Thyroid gland (tissue), 4 donors: ENCODE results near the gene RYR3.

ENCODE experiments used
- POLR2A ChIP-seq, 2 donors: fragments of 450-650 bp; IDR thresholded peaks; one replicate each; pipeline ENCODE4 v1.6.1; 2017; ENCODE audit warnings: antibody characterized with exemption in 2 of 2, mild to moderate bottlenecking in 2 of 2, moderate library complexity in 1 of 2
- TF ChIP-seq, protein P1 (sequence below), 6 experiments: fragments of 200-600 bp in 3 of 6; fragments of 450-650 bp in 3 of 6; sonication (generic) in 3 of 6; IDR thresholded peaks; one replicate each; pipeline ENCODE4 v1.5.1; 2016 to 2019; ENCODE audit warnings: antibody characterized with exemption in 6 of 6, mild to moderate bottlenecking in 2 of 6, inconsistent platforms in 1 of 6, moderate library complexity in 1 of 6

DNA sequence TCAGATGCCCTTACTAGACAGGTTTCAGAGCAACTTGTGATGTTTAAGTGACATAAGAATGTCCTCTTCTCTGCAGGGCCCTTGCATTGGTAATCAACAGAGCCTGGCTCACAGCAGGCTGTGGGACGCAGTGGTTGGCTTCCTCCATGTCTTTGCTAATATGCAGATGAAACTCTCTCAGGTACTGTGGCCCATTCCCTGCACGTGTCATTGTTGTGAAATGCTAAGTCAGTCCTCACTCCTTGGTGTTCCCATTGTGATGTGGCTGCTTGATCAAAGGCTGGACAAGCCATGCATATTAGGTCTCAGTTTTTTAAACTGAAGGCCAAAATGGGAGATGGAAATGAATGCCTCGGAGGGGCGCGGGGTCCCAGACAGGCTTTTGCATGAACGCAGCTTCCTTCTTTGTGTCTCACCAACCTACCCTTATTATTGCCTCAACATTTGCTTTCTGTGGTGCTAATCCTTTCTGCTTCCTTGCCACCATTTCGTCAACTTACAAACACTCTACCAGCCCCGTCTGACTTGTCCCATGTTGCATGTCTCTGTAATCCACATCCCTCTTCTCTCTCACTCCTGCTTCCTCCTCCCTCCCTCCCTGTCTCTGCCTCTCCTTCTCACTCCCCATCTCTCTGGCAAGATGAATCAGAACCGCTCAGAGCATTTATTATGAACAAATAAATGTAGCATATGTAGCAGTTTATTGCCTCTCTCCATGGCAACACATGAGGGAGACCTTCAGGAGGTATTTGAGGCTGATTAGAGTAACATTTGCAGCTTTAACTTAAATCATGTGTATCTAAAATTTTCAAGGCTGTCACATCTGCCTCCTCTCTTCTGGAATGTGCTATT is 524.4 kb downstream of the RYR3 start:
- TF ChIP-seq, protein P1, sequence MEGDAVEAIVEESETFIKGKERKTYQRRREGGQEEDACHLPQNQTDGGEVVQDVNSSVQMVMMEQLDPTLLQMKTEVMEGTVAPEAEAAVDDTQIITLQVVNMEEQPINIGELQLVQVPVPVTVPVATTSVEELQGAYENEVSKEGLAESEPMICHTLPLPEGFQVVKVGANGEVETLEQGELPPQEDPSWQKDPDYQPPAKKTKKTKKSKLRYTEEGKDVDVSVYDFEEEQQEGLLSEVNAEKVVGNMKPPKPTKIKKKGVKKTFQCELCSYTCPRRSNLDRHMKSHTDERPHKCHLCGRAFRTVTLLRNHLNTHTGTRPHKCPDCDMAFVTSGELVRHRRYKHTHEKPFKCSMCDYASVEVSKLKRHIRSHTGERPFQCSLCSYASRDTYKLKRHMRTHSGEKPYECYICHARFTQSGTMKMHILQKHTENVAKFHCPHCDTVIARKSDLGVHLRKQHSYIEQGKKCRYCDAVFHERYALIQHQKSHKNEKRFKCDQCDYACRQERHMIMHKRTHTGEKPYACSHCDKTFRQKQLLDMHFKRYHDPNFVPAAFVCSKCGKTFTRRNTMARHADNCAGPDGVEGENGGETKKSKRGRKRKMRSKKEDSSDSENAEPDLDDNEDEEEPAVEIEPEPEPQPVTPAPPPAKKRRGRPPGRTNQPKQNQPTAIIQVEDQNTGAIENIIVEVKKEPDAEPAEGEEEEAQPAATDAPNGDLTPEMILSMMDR (IDR thresholded peaks at IDR 0.05), result no peak
- no peak for TF ChIP-seq POLR2A (IDR thresholded peaks at IDR 0.05)
